HEK293 (cell line): ENCODE measurements around the gene BZW2.

Experiments used
- ELK4 ChIP-seq: IDR thresholded peaks from 2 replicates; pipeline ENCODE4 v1.6.1; 2011; ENCODE audit warnings: mild to moderate bottlenecking, low read depth, low read length, borderline replicate concordance
- REST ChIP-seq: fragments of 450-650 bp; formaldehyde crosslinking; IDR thresholded peaks from 2 replicates; pipeline ENCODE4 v1.5.1; 2016; ENCODE audit warnings: missing biosample characterization, missing genetic modification characterization
- ZBTB49 ChIP-seq: fragments of 450-650 bp; formaldehyde crosslinking; IDR thresholded peaks from 2 replicates; pipeline ENCODE4 v1.5.1; 2016; ENCODE audit warnings: missing biosample characterization, missing genetic modification characterization, low read depth
- ZNF114 ChIP-seq: fragments of 450-650 bp; formaldehyde crosslinking; IDR thresholded peaks from 2 replicates; pipeline ENCODE4 v1.5.0; 2017; ENCODE audit warnings: missing biosample characterization, missing genetic modification characterization
- ZNF404 ChIP-seq: fragments of 450-650 bp; formaldehyde crosslinking; IDR thresholded peaks from 2 replicates; pipeline ENCODE4 v1.5.1; 2017; ENCODE audit warnings: missing biosample characterization, missing genetic modification characterization
- ZNF530 ChIP-seq: fragments of 450-650 bp; formaldehyde crosslinking; IDR thresholded peaks from 2 replicates; pipeline ENCODE4 v1.5.1; 2016; ENCODE audit warnings: low read depth, missing biosample characterization, missing genetic modification characterization
- ZNF549 ChIP-seq: fragments of 450-650 bp; IDR thresholded peaks from 2 replicates; pipeline ENCODE4 v1.5.1; 2018; ENCODE audit warnings: missing biosample characterization, missing genetic modification characterization, mild to moderate bottlenecking, inconsistent platforms, moderate library complexity
- ZNF571 ChIP-seq: fragments of 450-650 bp; formaldehyde crosslinking; IDR thresholded peaks from 2 replicates; pipeline ENCODE4 v1.5.0; 2017; ENCODE audit warnings: missing biosample characterization, missing genetic modification characterization
- TF ChIP-seq, protein P1 (sequence below): fragments of 450-650 bp; formaldehyde crosslinking; IDR thresholded peaks from 2 replicates; pipeline ENCODE4 v1.5.1; 2016; ENCODE audit warnings: missing biosample characterization, missing genetic modification characterization

GRCh38 chr7:16721541-16721940 is 75.6 kb downstream of the BZW2 start:
- TF ChIP-seq, protein P1, sequence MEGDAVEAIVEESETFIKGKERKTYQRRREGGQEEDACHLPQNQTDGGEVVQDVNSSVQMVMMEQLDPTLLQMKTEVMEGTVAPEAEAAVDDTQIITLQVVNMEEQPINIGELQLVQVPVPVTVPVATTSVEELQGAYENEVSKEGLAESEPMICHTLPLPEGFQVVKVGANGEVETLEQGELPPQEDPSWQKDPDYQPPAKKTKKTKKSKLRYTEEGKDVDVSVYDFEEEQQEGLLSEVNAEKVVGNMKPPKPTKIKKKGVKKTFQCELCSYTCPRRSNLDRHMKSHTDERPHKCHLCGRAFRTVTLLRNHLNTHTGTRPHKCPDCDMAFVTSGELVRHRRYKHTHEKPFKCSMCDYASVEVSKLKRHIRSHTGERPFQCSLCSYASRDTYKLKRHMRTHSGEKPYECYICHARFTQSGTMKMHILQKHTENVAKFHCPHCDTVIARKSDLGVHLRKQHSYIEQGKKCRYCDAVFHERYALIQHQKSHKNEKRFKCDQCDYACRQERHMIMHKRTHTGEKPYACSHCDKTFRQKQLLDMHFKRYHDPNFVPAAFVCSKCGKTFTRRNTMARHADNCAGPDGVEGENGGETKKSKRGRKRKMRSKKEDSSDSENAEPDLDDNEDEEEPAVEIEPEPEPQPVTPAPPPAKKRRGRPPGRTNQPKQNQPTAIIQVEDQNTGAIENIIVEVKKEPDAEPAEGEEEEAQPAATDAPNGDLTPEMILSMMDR (tag by site-specific recombination): no peak
- TF ChIP-seq ZNF549 (tag by site-specific recombination): no peak
- TF ChIP-seq ELK4: no peak
- no peak for TF ChIP-seq ZNF114 (tag by site-specific recombination)
- no peak for TF ChIP-seq ZNF404 (tag by site-specific recombination)
- TF ChIP-seq ZBTB49 (tag by site-specific recombination): no peak
- no peak for TF ChIP-seq REST (tag by site-specific recombination)
- no peak for TF ChIP-seq ZNF571
- no peak for TF ChIP-seq ZNF530
